ENCODE measurements around the gene ZNF365. TPM values are rescaled to one million over a fixed set of nuclear protein-coding genes. Genes with fewer than 3 reads are reported as not detected.

Gene ZNF365
- total RNA-seq, 1 donor from 2014 or later, result not detected

GRCh38 chr10:62450912-62451610 lies 76.9 kb downstream of the ZNF365 start:
- TF ChIP-seq, protein P1, sequence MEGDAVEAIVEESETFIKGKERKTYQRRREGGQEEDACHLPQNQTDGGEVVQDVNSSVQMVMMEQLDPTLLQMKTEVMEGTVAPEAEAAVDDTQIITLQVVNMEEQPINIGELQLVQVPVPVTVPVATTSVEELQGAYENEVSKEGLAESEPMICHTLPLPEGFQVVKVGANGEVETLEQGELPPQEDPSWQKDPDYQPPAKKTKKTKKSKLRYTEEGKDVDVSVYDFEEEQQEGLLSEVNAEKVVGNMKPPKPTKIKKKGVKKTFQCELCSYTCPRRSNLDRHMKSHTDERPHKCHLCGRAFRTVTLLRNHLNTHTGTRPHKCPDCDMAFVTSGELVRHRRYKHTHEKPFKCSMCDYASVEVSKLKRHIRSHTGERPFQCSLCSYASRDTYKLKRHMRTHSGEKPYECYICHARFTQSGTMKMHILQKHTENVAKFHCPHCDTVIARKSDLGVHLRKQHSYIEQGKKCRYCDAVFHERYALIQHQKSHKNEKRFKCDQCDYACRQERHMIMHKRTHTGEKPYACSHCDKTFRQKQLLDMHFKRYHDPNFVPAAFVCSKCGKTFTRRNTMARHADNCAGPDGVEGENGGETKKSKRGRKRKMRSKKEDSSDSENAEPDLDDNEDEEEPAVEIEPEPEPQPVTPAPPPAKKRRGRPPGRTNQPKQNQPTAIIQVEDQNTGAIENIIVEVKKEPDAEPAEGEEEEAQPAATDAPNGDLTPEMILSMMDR (IDR thresholded peaks at IDR 0.05; ENCODE audit: unreplicated experiment), result no peak
- Mint-ChIP-seq H3K36me3 (ENCODE audit: insufficient read depth) (no peaks in the 10 kb centered on the region), H3K4me3 (ENCODE audit: low read depth) (no peak overlapping the region), H3K27me3 (no peaks in the 10 kb centered on the region), H3K4me1 (ENCODE audit: low read depth) (peaks cover 6% of the 10 kb centered on the region), H3K9me3 (ENCODE audit: low read depth) (no peaks in the 10 kb centered on the region), H3K27ac (no peak overlapping the region)
- no peak for DNase-seq (ENCODE audit: low spot score, unreplicated experiment)

DNA sequence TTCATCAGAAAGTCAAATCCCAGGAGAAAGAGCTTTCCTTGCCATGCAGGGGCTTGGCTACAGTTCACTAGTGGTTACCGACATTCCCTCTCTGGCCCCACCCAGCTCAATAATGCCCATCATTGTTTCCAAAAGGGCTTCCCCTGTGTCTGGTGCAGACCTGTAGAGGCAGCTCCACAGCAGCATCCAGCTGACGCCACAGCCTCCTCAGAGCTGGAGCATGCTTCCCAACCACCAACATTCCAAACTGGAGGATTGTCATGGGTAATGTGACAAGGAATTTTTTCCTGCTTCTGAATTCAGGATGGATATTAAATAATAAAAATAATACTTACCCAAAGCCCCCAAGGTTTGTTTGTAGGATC lies 77.4 kb downstream of the ZNF365 start:
- Mint-ChIP-seq H3K4me3 (ENCODE audit: low read depth) (no peak overlapping the region), H3K4me1 (ENCODE audit: low read depth) (peaks cover 6% of the 10 kb centered on the region)
- no peak for DNase-seq (ENCODE audit: low spot score, unreplicated experiment)

More for the DNA sequence above, 77.4 kb downstream of the ZNF365 start:
- Mint-ChIP-seq H3K27ac (no peak overlapping the region), H3K36me3 (ENCODE audit: insufficient read depth) (no peaks in the 10 kb centered on the region), H3K9me3 (ENCODE audit: low read depth) (no peaks in the 10 kb centered on the region), H3K27me3 (no peaks in the 10 kb centered on the region)
- TF ChIP-seq, protein P1 (IDR thresholded peaks at IDR 0.05; ENCODE audit: unreplicated experiment), result no peak

Other genes starting within 250 kb of the ZNF365 start
- 12.8 and 13.2 TPM in 2 replicates for gene RTKN2, start 105.5 kb upstream of the ZNF365 start, total RNA-seq

Data from progenitor cell of endocrine pancreas (in vitro differentiated cells).